Superior temporal gyrus (tissue), 1 donor: ENCODE results near the gene RPL28.

Source experiments
- DNase-seq: peaks from one replicate; pipeline ENCODE4 v3.0.0-alpha.2; 2016; ENCODE audit errors: extremely low spot score

Gene RPL28

GRCh38 chr19:55385724-55386492 lies at the start of gene RPL28:
Gene RPL28, plus strand, starts transcription at chr19:55385932. Its CDS starts 426 bp downstream, at chr19:55386358.
- peak; percentile 100 for DNase-seq

GRCh38 chr19:55336101-55336500 lies 49.6 kb upstream of the RPL28 start:
- DNase-seq = no peak

GRCh38 chr19:55339105-55339888 lies 46.4 kb upstream of the RPL28 start, which contains the start of gene KMT5C:
Gene KMT5C, plus strand, starts transcription at chr19:55339876. Its CDS starts 2,061 bp downstream, at chr19:55341937.
- peak; percentile 100 for DNase-seq

DNA sequence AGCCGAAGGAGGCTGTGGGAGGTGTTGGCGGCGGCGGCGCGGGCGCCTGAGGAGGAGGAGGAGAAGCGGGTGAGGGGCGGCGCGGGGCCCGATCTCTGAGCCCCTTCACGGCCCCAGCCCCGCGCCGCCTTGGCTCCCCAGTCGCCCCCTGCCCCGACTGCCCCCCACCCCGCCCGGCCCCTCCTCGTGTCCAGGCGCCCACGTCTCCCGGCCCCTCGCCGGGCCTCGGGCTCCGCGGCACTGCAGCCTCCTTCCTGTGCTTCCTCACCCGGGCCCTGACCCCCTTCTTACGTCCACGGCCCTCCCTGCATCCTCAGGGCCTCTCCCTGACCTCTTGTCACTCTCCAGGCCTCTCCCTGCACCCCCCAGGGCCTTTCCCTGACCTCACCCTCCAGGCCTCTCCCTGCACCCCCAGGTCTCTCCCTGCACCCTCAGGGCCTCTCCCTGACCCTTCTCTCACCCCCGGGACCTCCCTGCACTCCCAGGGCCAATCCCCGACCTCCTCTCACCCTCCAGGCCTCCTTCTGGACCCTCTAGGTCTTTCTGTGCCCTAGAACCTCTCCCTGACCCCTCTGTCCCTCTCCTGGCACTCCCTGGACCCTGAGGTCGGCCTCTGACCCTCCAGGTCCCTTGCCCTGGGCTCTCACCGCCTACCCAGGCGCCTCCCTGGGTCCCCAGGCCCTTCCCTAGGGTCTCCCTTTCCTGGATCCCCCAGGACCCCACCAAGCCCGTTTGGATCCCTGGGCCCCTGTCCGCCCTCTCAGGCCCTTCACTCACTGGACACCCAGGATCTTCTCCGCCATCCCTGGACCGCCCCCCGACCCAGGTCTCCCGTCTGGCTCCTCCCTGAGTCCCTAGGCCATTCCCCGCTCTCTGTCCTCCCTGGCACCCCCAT lies 45.6 kb upstream of the RPL28 start:
- DNase-seq = no peak

DNA sequence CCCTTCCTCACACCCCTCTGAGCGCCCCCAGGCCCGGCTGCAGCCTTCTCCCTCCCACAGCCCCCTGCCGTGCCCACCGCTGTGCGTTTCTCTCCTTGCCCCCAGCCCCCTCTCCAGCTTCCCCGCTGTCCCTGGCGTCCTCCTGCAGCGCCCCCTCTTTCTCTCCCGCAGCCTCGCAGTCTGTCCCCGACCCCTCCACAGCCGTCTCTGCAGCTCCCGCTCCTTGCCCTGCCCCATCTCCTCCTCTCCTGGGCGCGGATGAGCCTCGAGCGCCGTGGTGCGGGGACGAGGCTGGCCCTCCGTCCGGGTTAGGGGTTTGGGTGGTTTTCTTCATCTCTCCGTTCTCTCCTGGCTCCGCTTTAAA lies 45.0 kb upstream of the RPL28 start:
- no peak for DNase-seq

DNA sequence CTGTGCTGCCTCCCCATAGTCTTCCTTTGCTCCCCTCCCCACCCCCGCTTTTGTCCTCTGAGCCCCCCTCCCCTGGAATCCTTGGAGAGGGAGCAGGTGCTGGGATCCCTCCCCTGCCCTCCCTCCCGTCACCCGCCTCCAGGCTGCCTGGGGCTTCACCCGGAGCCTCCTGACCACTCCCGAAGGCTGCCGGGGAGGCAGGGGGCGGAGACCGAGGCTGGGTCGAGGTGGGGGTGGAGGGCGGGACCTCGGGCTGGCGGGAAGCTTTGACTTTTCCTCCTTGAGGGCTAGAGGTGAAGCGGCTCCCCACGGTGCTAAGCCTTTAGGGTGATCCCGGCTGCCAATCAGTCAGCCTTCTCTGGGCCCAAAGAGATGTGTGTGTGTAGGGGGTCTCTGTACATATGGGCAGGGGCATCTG lies 44.6 kb upstream of the RPL28 start:
- DNase-seq = peak; percentile 19

- DNase-seq = no peak
These were observed 43.9 kb upstream of the RPL28 start for GRCh38 chr19:55341595-55342531.

DNA sequence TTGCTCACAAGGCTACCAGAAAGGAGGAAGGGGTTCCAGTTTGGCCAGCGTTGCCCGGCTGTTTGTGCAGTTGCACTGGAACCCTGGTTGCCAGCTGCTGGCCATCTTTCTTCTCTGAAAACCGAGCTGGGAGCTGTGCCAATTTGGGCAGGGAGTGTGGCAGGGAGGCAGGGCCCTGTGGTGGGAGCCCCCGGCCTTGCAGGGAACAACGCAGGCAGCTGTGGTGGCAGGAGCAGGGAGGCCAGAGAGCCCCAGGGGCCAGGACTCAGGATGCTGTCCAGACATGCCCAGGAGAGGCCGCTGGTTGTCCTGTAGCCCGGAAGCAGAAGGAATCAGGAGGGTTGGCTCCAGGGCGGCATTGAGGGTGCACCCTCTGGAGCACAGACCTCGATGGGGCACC lies 41.3 kb upstream of the RPL28 start:
- DNase-seq = peak; percentile 65

DNA sequence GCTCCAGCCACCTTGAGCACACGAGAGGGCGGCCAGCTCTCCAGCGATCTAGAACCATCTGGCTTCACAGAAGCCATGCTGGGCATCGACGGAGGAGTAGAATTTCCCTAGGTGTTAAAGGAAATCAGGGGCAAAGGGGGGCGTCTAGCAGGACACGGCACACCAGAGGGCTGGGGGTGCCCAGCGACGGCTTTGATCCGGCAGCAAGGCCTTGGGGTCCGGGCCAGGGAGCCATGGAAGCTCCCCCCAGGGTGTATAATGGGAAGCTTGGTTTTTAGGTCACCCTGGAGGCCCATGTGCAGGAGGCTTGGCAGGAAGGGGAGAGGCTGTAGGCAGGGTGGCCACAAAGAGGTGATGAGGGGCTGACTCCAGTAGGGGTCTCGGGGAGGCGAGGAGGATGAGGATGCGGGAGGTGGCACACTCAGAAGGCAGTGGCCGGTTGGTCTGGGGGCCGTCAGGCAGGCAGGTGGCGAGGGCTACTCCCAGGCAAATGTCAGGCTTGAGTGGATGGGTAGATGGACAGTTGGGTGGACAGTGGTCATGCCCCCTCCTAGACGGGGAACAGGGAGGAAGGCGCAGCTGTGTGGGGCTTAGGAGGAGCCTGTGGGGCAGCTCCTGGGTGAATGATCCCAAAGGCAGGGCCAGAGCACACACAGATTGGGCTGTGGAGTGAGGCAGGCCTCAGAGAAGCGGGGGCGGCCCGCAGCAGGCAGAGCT lies 40.5 kb upstream of the RPL28 start:
- DNase-seq = no peak

DNA sequence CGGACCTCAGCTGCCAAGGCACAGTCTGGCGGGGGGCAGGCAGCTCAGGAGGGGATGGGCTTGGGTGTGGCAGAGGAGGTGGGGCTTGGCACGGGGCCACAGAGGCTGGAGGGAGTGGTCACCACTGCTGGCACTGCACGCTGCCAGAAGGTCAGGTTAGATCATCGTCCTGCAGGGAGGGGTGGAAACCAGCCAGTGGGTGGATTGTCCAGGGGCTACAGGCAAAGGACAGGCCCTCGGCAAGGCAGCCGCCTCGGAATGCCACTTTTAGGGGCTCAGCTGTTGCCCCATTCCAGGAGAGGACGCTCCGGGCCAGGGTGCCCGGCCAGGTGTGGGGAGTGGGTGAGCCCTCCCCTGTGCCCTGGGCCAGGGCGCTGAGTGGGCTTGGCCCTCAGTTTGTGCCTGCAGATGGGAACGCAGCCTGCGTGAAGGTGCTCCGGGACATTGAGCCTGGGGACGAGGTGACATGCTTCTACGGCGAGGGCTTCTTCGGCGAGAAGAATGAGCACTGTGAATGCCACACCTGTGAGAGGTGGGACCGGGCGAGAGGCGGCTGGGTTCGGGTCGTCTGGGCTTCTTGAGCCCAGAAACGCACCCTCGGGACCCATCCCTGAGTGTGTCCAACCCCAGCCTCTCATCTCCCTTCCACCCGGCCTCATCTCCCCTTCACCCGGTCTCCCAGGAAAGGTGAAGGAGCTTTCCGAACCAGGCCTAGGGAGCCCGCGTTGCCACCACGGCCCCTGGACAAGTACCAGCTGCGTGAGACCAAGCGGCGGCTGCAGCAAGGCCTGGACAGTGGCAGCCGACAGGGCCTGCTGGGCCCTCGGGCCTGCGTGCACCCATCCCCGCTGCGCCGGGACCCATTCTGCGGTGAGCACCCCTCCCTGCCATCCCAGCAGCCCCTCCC lies 39.7 kb upstream of the RPL28 start:
- DNase-seq = no peak

DNA sequence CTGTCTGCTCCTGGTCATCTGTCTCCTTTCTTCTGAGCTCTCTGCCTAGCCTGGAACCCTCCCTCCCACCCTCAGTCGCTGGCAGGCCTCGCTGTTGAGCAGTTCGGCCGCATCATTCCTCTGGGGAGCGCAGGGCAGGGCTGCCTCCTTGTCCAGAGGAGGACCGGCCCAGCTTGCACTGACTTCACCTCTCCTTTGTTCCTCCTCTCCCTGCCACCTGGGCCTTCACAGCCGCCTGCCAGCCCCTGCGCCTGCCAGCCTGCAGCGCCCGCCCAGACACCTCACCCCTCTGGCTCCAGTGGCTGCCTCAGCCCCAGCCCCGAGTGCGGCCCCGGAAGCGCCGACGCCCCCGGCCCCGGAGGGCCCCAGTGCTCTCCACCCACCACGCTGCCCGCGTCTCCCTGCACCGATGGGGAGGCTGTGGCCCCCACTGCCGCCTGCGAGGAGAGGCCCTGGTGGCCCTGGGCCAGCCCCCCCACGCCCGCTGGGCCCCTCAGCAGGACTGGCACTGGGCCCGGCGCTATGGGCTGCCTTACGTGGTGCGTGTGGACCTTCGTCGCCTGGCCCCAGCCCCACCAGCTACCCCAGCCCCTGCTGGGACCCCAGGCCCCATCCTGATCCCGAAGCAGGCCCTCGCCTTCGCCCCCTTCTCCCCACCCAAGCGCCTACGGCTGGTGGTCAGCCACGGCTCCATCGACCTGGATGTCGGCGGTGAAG lies 38.8 kb upstream of the RPL28 start:
- no peak for DNase-seq

- no peak for DNase-seq
These were observed 38.2 kb upstream of the RPL28 start for GRCh38 chr19:55347442-55348009.

DNA sequence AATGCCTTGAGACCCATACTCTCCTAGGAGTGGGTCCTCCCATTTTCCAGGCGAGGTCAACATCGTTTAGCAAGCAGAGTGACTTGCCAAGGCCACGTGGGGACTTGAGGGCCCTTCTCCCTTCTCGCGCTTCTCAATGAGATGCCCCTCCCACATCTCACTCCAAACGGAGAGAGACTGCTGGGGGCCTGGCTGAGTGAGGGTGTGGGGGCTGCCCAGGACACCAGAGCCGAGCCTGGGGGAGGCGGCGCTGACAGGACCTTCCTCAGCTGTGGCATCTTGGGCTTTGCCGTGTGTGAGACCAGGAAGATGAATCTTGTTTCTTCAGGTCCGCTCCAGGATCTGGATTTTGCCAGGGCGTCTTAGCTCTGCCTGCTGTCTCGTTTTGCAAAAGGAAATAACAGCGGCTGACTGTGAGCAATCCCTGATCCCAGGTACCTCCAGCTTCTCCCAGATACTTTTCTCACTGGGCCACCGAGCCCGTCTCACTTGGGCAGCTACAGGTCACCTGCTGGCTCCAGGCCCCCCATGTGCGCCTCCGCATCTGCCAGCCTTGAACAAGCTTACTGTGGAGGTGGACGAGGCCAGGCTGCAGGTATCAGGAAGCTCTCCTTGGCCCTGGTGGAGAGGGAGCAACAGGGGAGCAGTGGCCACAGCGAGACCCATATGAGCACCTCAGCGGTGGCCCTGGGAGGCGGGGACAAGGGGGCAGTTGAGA lies 37.3 kb upstream of the RPL28 start:
- DNase-seq = no peak

DNA sequence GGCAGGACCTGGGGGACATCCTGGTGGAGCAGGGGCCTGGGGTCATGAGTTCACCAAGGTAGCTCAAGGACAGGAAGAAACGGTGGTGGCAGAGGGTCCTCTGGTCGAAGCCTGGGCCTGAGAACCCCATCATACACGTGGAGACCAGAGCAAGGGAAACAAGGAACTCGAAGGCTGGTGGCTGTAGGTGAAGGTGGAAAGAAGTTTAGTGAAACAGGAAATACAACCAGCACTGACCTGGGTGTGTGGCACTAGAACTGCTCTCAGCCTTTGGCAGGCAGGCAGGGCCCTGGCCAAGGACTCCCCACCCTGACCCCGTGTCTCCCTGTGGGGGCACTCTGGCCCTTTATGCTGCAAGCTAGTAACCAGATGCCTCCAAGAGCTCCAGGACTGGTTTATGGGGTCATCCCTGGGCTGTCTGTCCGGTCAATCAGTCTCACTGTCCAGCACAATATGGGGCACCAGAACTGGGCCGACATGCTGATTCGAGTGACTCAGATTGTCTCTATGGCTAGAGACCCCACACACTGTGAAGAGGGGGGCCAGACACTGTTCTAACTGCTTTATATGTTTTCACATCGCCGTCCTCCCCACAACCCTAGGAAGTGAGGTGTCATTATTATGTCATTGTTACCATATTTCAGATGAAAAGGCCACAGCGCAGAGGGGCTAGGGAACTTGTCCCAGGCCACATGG lies 35.0 kb upstream of the RPL28 start:
- no peak for DNase-seq

- no peak for DNase-seq
These were observed 33.7 kb upstream of the RPL28 start for GRCh38 chr19:55352040-55352439.

DNA sequence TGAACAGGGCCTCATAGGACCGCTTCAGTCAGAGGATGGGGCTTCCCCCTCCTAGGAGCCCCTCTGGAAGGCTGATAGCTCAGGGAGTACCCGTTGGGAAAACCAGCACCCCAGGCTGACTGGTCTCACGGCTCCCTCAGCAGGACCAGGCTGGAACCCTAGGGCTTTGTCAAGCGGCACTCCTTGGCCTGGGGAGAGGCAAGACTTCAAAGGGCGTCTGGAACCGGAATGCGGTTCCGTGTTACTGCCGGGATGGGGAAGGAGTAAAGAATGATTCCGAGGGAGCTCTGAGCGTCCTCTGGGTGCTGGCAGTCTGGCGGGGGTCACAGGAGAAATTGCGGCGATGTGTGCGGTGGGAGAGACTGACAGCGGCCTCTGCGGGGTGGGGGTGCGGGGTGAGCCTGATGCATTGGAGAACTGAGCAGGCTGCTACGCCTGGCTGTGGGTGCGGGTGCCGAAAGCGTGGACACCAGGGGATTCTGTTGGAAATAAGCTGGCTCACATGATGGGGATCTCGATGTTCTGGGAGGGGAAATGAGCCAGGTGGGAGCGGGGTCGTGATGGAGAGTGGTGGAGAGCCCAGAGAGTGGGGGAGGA lies 33.1 kb upstream of the RPL28 start:
- DNase-seq = no peak
